Adipose tissue (tissue), 3 donors: ENCODE data around the gene KCNQ1. TPM values are rescaled to one million over a fixed set of nuclear protein-coding genes. Genes with fewer than 3 reads are reported as not detected.

Source experiments
- H3K27ac ChIP-seq: one replicate; pipeline ENCODE4 v1.5.1; 2013; ENCODE audit warnings: low read depth, low read length
- WGBS, 3 donors: extraction: QIAGEN DNeasy Blood & Tissue Kit; methylation state at CpG; one replicate each; pipeline ENCODE4 v1.1.7; 2013; 5-methylcytosine and 5-hydroxymethylcytosine counted together
- polyA plus RNA-seq, 3 donors: library from polyadenylated mRNA; stranded (reverse); fragments of 200-250 nt; gene quantifications; one replicate each; pipeline ENCODE4 v1.2.3, GENCODE V29; 2013
- donor health status: healthy with polysubstance abuse.
- donor health status: Bipolar disorder and iron deficiency.
- donor health status: healthy.

KCNQ1 gene
- polyA plus RNA-seq, 3 donors = 4.8 to 28.1 (median 9.6) TPM

DNA sequence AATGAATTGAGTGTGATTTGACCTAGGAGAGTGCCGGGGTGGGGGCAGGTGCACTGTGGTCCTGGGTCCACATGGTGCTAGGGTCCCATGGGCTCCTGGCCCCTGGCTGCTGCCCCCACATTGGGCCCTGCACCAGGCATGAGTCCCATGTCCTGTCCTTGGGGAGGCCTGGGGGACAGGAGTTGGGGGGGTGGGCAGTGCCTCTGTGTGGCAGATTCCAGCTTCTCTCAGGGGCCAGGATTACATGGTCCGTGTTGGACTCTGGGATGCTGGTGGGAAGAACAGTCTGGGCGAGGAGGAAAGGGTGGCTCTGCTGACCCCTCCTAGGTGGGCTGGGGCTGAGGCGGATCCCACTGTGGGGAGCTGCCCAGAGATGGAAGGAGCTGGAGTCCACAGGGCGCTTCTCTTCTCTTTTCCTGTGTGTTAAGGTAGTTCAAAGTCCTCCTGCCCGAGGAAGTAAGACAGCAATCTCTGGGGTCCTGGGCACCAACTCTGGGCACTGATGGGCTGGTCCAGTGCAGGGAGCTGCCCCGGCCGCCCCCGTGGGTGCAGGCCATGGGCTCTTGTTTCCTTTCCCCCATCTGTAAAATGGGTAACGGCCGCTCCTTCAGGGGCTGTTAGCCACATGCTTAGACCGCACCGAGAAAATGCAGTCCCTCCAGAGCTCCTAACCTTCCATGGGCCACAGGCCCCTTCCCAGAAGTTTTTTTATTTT lies 19.8 kb downstream of the KCNQ1 start:
- WGBS, 3 donors = 84 to 94% (median 87%) methylated on average over 13 of the region's 13 CpGs
- H3K27ac ChIP-seq = no peak overlapping the region

DNA sequence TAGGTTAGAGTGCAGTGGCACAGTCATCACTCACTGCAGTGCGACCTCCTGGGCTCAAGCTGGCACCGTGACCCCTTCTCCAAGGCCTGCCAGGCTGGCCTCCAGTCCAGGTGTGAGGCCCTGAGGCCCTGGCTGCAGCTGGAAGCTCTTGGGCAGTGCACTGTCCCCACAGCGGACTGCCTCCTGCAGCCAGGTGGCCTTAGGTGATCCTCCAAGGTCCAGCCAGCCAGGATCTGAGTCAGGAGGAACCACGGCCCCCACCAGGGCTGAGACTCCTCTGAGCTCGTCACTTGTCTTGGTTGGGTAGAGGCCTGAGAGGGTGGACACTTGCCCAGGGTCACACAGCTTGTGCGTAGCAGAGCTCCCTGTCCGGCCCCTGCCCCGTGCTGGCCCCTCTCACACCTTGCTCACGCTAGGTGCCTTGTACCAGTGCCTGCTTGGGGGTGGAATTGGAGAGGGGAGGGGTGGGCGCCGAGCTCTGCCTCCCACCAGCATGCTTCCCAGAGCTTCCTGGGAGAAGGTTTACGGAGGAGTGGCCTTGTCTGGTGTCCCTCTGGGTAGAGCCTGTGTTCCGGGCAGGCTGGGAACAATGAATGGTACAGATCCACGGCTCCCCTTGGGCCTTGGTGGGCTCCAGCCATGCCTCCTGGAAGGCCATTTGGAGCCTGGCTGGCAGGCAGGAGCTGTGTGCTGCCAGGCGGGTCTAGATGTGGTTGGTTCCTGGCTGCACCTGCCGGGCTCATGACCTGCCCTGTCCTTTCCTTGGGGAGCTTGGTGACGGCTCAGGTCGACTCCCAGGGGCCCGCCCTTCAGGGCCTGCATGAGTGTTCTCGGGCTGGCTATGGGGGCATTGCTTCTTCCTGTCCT lies 20.6 kb downstream of the KCNQ1 start:
- H3K27ac ChIP-seq = no peak overlapping the region
- 70 to 92% (median 91%) methylated on average over 18 to 20 of the region's 20 CpGs for WGBS, 3 donors

DNA sequence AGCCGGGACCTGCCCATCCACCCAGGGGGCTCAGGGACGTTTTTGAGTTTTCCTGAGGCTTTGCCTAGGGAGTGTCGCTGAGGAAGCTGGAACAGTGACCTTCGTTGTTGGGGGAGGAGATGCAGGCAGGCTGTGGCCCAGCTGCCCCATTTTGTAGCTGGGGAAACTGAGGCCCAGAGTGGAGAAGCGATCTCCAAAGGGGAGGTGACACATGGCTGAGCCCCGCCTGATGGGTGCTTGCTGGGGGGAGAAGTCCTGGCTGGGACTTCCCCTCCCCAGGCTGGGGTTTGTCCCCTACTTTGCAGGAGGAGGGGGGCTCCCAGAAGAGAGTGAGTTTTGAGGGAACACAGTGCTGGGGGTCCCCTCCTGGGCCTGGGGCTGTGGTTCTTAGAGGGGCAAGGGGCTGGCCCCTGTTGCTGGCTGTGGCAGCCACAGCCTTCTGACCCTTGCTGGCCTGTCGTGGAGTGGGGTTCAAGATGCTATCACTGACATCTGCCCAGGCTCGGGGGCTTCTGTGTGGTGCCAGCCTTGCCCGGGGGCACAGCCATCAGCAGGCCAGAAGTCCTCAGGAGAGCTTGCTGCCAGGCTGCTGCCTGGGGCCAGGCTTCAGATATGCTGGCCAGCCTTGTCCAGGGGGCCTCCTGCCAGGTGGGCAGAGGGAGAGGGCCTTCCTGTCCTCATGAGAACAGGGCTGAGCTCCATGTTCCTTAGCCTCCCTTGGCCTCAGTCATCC lies 21.4 kb downstream of the KCNQ1 start:
- WGBS, 3 donors = 81 to 87% (median 82%) methylated on average over 9 of the region's 9 CpGs
- no peak overlapping the region for H3K27ac ChIP-seq

GRCh38 chr11:2466869-2467694 lies 22.3 kb downstream of the KCNQ1 start:
- H3K27ac ChIP-seq = no peak overlapping the region
- WGBS, 3 donors = 63 to 90% (median 68%) methylated on average over 16 of the region's 16 CpGs

GRCh38 chr11:2467695-2468055 lies 22.9 kb downstream of the KCNQ1 start:
- 81 to 93% (median 85%) methylated on average over 7 of the region's 7 CpGs for WGBS, 3 donors
- no peak overlapping the region for H3K27ac ChIP-seq

- 73 to 89% (median 77%) methylated on average over 21 of the region's 21 CpGs for WGBS, 3 donors
- no peak overlapping the region for H3K27ac ChIP-seq
These were observed 23.8 kb downstream of the KCNQ1 start for GRCh38 chr11:2468363-2469235.

DNA sequence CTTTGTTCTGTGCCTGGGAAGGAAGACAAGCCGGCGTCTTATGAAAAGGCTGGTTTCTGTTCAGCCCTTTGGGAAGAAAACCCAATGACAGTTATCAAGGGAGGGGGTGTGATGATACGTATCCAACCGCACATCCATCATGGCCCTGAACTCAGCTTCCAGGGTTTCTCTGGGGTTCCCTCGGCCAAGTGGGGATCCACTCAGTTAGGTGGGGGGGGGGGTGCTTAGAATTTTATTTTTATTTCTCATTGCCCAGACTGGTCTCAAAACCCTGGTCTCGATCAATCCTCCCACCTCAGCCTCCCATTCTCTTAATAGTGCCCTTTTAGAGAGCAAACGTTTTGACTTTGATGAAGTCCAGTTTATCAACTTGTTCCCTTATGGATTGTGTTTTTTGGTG lies 25.7 kb downstream of the KCNQ1 start:
- WGBS, 3 donors = 77 to 92% (median 82%) methylated on average over 7 of the region's 7 CpGs
- no peak overlapping the region for H3K27ac ChIP-seq

DNA sequence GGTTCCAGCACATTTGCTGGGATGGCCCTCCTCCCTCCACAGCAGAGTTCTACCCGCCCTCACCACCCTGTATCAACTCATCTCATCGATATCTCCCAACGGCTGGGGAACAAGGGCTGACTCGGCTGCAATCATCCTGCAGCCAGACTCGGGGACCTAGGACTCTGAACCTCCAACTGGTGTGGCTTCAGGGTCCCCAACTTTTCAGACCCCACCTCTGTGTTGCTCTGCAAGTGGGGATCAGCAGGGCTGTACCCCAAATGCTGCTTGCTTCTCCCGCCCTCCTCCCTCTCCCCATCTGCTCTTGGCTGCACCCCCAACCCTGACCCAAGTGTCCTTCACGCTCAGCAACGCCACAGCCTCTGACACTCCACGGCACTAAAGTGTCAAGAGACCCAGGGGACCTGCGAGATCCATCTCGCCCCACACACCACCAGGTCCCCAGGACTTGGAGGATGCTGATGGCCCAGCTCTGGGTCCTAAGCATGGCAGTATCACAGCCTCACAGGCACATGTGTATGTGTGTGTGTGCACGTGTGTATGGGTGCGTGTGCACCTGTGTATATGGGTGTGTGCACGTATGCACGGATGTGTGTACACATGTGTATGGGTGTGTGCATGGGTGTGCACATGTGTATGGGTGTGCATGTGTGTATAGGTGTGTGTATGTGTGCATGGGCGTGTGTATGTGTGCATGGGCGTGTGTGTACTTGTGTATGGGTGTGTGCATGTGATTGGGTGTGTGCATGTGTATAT lies 26.4 kb downstream of the KCNQ1 start:
- no peak overlapping the region for H3K27ac ChIP-seq
- WGBS, 3 donors = 80 to 86% (median 82%) methylated on average over 17 of the region's 17 CpGs

GRCh38 chr11:2471804-2472096 lies 26.9 kb downstream of the KCNQ1 start:
- 88 to 98% (median 96%) methylated on average over 6 of the region's 6 CpGs for WGBS, 3 donors
- no peak overlapping the region for H3K27ac ChIP-seq

GRCh38 chr11:2472428-2473186 lies 27.8 kb downstream of the KCNQ1 start:
- no peak overlapping the region for H3K27ac ChIP-seq
- 66 to 87% (median 77%) methylated on average over 8 of the region's 8 CpGs for WGBS, 3 donors

- no peak overlapping the region for H3K27ac ChIP-seq
- 93 to 94% (median 93%) methylated on average over 27 of the region's 27 CpGs for WGBS, 3 donors
These were observed 28.7 kb downstream of the KCNQ1 start for GRCh38 chr11:2473361-2474058.

DNA sequence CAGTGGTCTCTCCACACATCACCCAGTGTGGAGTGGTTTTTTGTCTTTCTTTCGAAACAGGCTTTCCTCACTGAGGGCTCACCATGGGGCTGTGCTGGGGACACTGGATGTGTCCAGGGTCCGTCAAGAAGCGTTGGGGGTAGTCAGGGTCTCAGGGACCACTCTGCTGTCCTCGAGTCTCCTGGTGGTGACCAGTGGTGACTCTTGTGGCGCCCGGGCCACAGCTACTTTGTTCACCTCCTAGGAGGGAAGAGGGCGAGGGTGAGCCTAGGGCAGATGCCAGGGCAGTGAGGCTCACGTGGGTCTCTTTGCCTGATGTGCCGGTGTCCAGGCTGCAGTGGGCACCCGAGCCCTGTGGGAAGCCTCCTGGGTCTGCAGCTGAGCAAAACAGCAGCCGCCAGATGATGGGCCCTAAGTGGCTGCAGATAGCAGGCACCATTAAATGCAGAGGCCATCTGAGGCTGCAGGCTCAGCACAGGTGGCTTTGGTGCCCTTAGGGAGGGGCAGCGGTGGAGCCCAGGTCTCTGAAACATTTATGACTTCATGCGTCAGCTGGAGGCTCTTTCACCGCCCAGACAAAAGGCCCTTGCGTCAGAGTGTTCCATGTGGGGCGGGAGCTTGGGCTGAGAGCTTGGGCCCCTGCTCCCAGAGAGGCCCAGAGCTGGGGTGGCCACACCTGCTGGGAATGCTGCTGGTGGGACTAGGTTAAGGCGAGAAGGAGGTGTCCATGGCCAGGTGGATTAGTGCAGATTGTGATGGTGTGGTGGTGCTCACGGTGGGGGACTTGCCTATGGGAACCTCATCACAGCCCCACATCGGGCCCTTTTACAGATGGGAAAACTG lies 29.5 kb downstream of the KCNQ1 start:
- 69 to 85% (median 82%) methylated on average over 19 of the region's 19 CpGs for WGBS, 3 donors
- no peak overlapping the region for H3K27ac ChIP-seq

GRCh38 chr11:2475136-2475918 lies 30.5 kb downstream of the KCNQ1 start:
- no peak overlapping the region for H3K27ac ChIP-seq
- WGBS, 3 donors = 64 to 83% (median 65%) methylated on average over 17 of the region's 17 CpGs

GRCh38 chr11:2477254-2477653 lies 32.4 kb downstream of the KCNQ1 start:
- 60 to 78% (median 63%) methylated on average over 3 of the region's 3 CpGs for WGBS, 3 donors
- H3K27ac ChIP-seq = no peak overlapping the region
